GM21825 (cell line): ENCODE results near the gene OR2B6.
"Not testable (repeated sequence)": the region's sequence is repeated elsewhere in the genome, so short reads cannot be mapped to it uniquely, and the experiment has no call there.

Experiments
- ATAC-seq: cut with Tn5 transposase; IDR thresholded peaks from one replicate; pipeline ENCODE4 v1.9.1; 2021; ENCODE audit warnings: mild to moderate bottlenecking, moderate library complexity; ENCODE audit not compliant: unreplicated experiment

Gene OR2B6

DNA sequence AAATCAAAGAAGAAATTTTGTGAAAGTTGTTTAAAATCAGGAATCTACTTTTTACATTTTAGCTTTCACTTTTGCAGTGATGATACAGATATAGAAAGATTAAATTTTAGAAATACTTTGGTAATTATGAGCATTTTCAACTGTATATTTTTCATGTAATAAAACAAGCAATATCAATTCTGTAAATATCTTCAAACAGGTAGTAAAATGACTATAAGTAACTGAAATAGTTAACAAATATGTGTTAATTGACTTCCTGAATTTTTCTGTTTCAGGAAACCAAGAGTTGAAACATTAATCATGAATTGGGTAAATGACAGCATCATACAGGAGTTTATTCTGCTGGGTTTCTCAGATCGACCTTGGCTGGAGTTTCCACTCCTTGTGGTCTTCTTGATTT is at the start of gene OR2B6:
OR2B6 (plus strand) TSS at position 301 of the 400 bp plus-strand sequence; CDS start at position 301, 0 bp downstream.
- ATAC-seq = no peak

- ATAC-seq = no peak
Observed at GRCh38 chr6:27908017-27908416, 49.0 kb upstream of the OR2B6 start.

DNA sequence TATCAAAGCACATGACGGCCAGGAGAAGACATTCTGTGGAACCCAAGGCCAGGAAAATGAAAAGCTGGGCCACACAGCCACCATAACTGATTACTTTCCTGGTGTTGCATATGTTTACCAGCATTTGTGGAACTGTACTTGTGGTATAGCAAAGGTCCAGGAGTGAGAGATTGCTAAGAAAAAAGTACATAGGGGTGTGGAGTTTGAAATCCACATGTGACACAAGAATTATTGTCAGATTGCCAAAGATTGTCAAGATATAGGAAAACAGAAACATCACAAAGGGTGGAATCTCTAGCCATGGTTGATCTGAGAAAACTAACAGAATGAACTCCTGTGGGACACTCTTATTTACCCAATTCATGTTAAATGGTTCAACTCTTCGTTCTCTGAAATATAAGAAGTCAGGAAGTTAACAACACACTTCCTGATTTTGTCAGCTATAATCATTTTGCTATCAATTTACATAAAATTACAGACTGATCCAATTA is 45.0 kb upstream of the OR2B6 start, which contains the start of gene OR2B2:
OR2B2 (minus strand) TSS at position 441 of the 491 bp plus-strand sequence; CDS start at position 364, 77 bp downstream.
- no peak for ATAC-seq

GRCh38 chr6:27922949-27923348 is 34.1 kb upstream of the OR2B6 start:
- ATAC-seq = no peak

GRCh38 chr6:27924179-27924578 is 32.9 kb upstream of the OR2B6 start:
- ATAC-seq = no peak

DNA sequence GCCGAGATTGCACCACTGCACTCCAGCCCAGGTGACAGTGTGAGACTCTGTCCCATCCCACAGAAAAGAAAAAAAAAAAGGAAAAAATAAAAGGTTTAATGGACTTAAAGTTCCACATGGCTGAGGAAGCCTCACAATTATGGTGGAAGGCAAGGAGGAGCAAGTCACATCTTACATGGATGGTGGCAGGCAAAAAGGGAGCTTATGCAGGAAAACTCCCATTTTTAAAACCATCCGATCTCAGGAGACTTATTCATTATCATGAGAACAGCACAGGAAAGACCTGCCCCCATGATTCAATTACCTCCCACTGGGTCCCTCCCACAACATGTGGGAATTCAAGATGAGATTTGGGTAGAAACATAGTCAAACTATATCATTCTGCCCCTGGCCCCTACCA is 29.0 kb upstream of the OR2B6 start:
- ATAC-seq = not testable (repeated sequence)

DNA sequence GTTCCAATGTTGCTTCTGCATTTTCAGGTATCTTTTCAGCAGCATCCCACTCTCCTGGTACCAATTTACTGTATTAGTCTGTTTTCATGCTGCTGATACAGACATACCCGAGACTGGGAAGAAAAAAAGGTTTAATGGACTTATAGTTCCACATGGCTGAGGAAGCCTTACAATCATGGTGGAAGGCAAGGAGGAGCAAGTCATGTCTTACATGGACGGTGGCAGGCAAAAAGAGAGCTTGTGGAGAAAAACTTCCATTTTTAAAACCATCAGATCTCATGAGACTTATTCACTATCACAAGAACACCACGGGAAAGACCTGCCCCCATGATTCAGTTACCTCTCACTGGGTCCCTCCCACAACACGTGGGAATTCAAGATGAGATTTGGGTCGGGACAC is 27.1 kb upstream of the OR2B6 start:
- not testable (repeated sequence) for ATAC-seq

DNA sequence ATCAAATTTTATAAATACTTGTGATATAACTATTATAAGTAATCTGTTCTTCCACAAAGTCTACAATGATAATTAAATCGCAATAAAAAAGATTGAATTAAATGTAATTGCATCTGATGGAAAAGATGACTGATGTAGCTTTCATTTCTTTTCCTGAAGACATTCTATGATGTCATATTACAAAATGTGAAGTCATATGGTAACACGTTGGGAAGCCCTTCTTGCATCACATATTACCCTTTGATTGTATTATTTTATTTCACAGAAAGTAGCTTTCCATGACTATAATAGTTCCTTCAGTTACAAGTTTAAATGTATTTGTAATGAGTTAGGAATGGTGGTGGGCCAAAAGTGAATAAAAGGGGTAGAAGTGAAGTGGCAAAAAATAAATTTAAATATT is 25.8 kb upstream of the OR2B6 start:
- no peak for ATAC-seq

DNA sequence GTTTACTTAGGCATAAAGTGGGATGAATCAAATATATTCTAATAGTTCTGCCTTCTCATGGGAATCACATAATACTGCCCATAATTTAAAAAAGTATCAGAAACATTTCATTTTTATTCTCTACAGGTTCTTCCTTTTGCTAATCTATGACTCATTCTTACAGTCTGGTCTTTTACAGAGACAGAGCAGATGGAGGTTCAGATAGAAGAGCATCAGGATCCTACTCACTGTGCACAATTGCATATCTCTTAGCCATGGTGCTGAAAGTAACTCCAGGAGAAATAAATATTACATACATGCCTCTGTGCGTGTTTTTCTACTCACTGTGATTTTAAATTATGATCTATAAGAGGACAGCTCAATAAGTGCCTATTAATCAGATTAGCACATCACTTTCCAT is 16.3 kb upstream of the OR2B6 start:
- ATAC-seq = no peak

- not testable (repeated sequence) for ATAC-seq
Observed at GRCh38 chr6:27943072-27943471, 14.0 kb upstream of the OR2B6 start.

DNA sequence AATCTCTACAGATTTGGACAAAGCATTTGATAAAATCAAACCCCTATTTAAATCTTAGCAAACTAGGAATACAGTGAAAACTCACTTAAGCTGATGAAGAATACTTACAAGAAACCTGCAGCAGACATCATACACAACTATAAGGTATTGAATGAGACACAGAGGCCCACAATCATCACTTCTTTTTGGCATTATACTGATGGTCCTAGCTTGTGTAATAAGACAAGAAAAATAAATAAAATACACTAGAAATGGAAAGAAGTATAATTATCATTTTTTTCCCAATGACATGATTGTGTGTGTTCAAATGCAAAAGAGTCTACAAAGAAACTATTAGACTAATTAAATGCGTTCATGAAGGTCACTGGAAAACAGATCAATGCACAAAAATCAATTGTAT is 8.8 kb upstream of the OR2B6 start:
- ATAC-seq = no peak

- no peak for ATAC-seq
Observed at GRCh38 chr6:27951040-27951439, 6.0 kb upstream of the OR2B6 start.

GRCh38 chr6:27957516-27957915 is 475 bp downstream of the OR2B6 start:
- ATAC-seq = no peak

DNA sequence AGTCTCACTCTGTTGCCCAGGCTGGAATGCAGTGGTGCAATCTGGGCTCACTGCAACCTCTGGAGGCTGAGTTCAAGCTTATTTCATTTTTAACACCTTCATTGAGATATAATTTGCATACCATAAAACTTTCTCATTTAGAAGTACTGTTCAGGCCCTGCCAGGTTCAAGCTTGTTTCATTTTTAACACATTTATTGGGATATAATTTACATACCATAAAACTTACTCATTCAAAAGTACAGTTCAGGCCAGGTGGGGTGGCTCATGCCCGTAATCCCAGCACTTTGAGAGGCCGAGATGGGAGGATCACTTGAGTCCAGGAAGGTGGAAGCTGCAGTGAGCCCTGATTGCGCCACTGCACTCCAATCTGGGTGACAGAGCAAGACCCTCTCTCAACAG is 5.5 kb downstream of the OR2B6 start:
- no peak for ATAC-seq

DNA sequence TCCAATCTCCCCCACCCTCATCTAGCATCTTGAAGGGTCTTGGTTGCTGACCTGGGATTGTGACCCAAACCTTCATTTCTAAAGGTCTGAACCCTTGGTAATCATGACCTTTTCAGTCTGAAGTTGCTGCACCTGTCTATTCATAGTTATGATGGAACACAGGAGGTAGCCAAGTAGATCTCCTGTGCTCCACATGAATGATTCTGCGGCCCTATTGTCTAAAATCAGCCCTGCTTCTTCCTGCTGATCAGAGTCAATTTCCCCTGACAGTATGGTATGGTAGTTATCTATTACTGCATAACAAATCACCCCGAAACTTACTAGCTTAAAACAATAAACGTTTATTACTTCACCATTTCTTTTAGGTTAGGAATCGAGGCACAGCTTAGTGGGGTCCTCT is 9.0 kb downstream of the OR2B6 start:
- ATAC-seq = no peak

- ATAC-seq = no peak
Observed at GRCh38 chr6:27966816-27967426, 9.9 kb downstream of the OR2B6 start.

DNA sequence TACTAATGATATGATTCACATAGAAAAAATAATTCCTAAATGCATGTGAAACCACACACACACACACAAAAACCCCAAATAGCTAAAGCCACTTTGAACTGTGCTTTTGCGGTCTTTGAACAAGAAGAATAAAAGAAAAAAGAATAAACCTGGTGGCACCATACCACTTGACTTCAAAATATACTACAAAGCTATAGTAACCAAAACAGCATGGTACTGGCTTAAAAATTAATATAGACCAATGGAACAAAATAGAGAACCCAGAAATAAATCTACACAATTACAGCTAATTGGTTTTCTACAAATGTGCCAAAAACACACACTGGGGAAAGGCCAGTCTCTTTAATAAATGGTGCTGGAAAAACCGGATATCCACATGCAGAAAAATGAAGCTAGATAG is 13.4 kb downstream of the OR2B6 start:
- no peak for ATAC-seq

GRCh38 chr6:27972750-27973149 is 15.7 kb downstream of the OR2B6 start:
- ATAC-seq = no peak

- no peak for ATAC-seq
Observed at GRCh38 chr6:27977387-27977786, 20.3 kb downstream of the OR2B6 start.

DNA sequence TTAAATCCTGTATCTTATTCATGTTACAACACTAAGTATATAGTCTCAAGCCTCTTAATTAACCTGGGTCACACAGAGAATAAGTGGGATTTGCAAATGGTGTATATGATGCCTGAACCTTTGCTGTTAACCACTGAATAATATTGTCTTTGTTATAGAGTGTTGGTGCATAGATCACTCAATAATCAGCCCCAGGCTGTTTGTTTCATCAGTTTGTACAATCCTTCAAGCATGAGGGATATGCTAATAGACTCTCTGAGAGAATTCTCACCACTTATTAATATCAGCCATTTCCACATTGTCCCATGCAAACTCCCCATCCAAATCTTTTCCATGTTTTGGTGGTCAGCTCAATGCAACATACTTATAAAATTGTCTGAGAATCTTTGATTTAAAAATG is 21.7 kb downstream of the OR2B6 start:
- ATAC-seq = no peak

- ATAC-seq = no peak
Observed at GRCh38 chr6:27980111-27980510, 23.1 kb downstream of the OR2B6 start.

- ATAC-seq = no peak
Observed at GRCh38 chr6:27986928-27987725, 30.1 kb downstream of the OR2B6 start.
